GM18505 (cell line): Measurements from ENCODE around the gene CARD10.
"Not testable (repeated sequence)": the region's sequence is repeated elsewhere in the genome, so short reads cannot be mapped to it uniquely, and the experiment has no call there.

Source experiments
- ATAC-seq: cut with Tn5 transposase; IDR thresholded peaks from one replicate; pipeline ENCODE4 v1.9.1; 2021; ENCODE audit not compliant: unreplicated experiment
- POLR2A ChIP-seq: IDR thresholded peaks from 4 replicates; pipeline ENCODE4 v1.6.1; 2011; ENCODE audit warnings: borderline replicate concordance; ENCODE audit not compliant: insufficient read depth, insufficient read length; ENCODE audit errors: extremely low read depth

The CARD10 gene

DNA sequence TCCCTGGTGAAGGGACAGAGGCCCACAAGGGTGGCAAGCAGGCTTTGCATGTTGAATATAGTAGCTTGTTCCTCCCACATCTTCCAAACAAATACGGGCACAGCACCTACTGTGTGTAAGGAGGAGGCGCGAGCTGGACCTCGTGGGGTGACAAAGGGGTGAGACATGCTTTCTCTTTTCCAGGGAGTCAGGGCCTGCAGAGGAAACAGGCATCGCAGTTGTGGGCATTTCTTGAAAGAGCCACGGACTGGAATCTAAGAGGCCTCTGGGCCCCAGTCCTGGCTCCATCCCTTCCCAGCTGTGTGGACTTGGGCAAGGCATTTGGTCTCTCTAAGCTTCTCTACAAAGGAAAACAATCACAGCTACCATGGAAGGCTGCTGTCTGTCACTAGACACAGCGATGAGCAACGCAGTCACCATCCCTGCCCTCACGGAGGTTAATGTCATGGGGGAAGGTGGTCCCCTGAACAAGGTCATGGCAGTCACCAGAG, 28.1 kb upstream of the CARD10 start:
- ATAC-seq = no peak
- no peak for TF ChIP-seq POLR2A

DNA sequence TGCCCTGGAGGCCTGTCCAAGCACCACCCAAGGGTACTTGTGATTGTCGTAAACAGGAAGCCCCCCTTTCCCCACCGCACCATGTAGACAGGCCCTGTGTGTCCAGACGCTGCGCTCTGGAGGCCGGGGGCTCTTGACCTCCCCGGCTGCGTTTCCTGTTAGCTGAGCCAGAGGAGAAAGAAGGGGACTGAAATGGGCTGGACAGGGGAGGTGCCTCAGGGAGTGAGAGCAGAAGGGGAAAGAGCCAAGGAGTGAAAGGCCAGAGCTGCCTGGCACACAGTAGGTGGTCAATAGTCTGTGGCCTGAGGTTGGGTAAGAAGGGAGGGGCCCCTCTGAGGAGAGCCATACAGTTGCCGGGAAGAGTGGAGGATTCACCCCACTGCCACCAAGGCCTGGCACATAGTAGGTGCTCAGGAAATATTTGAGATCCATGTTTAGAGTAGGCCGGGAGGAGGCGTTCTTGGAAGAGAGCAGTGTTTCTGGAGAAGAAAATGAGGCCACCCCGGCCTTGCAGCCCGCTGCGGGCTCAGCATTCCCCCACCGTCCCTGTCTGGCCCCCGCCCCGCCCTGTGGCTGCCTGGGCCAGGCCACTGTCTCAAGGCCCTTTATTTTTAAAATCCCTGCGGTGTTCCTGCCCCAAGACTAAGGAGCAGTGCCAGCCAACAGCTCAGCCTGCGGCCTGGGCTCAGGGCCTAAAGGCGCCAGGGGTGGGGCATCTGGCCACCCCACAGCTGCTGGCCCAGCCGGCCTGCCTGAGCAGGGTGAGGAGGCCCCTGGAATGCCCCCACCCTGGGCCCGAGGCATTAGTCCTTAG, 27.4 kb upstream of the CARD10 start:
- no peak for ATAC-seq

DNA sequence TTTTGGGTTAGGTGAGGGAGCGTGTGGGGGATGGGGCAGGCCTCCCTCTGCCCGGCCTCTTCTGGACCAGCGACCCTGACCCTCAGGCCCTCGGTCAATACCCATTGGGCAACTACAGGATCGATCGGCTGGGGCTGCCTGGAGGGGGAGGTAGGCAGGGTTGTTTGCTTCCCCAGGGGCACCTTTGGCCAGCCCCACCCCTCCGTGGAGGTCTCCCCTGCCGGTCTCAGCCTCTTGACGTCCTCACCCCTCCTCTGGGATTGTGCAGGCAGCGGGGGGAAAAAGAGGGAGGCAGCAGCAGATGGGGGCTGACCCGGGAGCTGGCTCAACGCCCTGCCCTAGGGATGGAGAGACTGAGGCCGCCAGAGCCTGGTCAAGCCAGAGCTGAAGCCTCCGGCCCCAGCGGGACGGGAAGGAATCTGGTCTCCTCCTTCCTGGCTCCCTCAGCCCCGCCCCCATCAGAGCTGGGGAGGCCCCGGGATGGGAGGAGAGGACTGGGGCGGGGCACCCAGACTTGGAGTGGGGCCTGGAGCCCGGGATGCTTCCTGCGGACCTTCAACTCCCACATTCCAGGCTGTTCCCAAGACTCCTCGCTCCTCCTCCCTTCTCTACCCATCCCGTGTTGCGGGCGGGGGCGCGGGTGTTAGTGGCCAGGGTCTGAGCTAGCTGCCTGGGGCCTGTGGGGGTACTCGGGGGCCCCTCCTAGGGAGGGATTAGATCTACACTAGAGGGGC, 26.7 kb upstream of the CARD10 start:
- TF ChIP-seq POLR2A = no peak
- ATAC-seq = no peak

More for the DNA sequence above, 27.4 kb upstream of the CARD10 start:
- no peak for TF ChIP-seq POLR2A

DNA sequence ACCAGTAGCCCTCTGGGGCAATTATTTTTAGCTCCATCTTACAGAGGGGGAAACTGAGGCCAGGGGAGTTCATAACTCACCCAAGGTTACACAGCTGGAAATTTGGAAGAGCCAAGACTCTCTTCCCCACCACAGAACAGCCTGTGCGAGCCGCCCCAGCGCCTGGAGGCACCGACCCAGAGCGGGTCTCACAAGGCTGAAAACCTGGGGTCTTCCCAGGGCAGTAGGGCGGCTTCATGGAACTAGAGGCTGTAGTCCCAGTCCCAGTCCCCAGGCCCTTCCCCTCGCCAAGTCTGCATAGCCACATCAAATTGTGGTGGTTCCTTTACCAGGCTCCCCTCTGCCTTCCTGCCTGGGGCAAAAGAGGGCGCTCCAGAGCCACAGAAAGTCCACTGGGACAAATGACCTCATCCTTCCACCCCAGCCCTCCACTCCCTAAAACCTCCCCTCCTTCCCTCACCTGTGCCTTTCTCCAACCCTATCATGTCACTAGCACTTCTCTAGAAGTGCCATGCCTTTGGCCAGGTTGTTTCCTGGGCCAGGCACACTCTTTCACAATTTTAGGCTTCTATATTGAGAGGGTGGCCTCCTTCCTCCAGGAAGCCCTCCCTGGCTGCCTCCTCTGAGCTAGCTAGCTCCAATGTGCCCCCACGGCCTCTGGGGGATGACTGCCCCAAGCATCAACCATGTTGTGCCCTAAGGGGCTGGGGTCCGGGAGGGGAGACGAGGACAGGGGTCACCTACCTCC, 25.9 kb upstream of the CARD10 start:
- ATAC-seq = no peak

DNA sequence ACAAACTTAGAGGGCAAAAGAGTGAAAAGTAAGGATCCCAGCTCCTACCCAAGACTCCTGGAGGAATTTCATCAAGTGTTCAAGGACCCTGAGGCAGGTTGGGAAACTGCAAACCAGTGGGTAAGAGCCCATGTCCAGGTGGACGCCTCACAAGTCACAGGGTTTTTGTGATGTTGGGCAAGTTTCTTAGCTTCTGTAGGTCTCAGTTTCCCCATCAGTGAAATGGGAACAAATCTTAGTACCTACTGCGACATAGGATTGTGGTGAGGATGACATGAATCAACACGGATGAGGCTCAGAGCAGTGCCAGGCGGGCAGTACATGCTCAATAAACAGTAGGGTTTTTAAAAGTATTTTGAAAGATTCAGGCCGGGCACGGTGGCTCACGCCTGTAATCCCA, 23.7 kb upstream of the CARD10 start:
- no peak for TF ChIP-seq POLR2A
- no peak for ATAC-seq

More for the DNA sequence above, 25.9 kb upstream of the CARD10 start:
- TF ChIP-seq POLR2A = no peak

DNA sequence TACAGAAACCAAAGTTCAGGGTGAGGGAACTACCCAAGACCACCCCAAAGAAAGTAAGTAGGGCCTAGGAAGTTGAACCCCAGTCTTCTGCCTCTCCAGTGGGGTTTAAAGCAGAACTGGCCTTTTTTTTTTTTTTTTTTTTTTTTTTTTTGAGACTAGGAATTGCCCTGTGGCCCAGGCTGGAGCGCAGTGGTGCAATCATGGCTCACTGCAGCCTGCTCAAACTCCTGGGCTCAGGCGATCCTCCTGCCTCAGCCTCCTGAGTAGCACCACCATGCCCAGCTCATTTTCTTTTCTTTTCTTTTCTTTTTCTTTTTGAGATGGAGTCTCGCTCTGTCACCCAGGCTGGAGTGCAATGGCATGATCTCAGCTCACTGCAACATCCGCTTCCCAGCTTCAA, 23.2 kb upstream of the CARD10 start:
- not testable (repeated sequence) for ATAC-seq

DNA sequence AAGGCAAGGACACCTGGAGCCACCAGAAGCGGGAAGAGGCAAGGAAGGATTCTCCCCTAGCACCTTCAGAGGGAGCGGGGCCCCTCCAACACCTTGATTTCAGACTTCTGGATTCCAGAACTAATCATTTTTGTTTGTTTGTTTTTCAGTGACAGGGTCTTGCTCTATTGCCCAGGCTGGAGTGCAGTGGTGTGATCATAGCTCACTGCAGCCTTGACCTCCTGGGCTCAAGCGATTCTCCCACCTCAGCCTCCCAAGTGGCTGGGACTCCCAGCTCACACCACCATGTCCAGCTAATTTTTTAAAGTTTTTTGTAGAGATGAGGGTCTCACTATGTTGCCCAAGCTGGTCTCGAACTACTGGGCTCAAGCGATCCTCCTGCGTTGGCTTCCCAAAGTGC, 20.6 kb upstream of the CARD10 start:
- not testable (repeated sequence) for ATAC-seq

DNA sequence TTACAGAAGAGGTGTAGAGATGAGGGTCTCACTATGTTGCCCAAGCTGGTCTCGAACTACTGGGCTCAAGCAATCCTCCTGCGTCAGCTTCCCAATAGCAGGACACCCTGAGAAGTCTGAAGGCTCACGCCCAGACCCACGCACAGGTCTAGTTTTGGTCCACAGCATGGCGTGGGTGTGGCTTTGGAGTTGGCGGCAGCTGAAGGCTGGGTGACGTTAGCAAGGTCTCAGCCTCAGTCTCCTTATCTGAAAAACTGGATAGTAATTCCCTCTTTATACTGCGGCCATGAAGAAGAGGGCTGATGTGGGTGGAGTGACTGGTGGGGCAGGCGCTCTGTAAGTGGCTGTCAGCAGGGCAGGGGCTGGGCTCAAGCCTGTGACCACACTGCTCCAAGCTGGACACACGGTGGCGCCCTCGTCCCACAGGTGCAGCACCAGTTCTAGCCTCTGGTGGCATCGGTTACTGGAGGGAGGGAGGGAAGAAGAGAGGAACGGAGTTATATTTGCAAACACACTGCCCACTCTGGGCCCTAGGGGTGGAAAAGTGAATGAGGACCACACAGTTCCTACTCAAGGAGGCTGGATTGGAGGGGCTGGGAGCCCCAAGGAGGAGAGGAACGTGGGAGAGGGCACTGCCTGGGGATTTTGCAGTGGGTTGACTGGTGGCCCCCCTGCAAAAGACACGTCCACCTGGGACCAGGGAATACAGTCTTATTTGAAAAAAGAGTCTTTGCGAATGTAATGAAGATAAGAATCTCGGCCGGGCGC, 19.6 kb upstream of the CARD10 start:
- peak; percentile 55 for ATAC-seq
- no peak for TF ChIP-seq POLR2A

DNA sequence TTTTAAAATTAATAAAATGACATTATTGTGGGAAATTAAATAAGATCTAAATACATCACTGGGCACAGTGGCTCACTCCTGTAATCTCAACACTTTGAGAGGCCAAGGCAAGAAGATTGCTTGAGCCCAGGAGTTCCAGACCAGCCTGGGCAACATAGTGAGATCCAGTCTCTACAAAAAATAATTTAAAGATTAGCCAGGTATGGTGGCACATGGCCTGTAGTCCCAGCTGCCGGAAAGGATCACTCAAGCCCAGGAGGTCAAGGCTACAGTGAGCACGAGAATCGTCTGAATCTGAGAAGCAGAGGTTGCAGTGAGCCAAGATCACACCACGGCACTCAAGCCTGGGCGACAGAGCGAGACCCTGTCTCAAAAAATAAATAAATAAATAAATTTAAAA, 15.9 kb upstream of the CARD10 start:
- ATAC-seq = no peak

DNA sequence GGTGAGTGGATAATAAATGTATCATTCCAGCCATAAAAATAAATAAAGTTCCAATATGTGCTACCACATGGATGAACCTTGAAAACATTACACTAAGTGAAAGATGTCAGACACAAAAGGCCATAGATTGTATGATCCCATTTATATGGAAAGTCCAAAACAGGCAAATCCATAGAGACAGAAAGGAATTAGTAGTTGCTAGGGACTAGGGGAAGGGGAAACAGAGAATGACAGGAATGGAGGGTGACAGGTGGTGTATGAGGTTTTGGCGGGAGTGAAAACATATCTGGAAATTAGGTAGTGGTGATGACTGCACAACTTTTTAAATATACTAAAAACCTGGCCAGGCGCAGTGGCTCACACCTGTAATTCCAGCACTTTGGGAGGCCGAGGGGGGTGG, 15.2 kb upstream of the CARD10 start:
- TF ChIP-seq POLR2A = no peak
- ATAC-seq = no peak

More for the DNA sequence above, 15.9 kb upstream of the CARD10 start:
- no peak for TF ChIP-seq POLR2A

DNA sequence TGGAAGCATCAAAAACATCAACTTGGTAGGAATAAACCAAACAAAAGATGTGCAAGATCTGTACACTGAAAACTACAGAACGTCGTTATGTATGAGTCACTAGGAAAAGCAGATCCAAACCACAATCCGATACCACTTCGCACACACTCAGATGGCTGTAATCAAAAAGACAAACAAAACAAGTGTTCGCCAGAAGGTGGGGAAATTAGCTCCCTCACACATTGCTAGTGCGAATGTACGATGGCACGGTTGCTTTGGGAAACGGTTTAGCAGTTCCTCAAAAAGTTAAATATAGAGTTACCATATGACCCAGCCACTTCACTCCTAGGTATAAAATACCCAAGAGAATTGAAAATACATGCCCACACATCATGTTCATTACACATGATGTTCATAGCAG, 14.8 kb upstream of the CARD10 start:
- ATAC-seq = no peak
- TF ChIP-seq POLR2A = no peak

DNA sequence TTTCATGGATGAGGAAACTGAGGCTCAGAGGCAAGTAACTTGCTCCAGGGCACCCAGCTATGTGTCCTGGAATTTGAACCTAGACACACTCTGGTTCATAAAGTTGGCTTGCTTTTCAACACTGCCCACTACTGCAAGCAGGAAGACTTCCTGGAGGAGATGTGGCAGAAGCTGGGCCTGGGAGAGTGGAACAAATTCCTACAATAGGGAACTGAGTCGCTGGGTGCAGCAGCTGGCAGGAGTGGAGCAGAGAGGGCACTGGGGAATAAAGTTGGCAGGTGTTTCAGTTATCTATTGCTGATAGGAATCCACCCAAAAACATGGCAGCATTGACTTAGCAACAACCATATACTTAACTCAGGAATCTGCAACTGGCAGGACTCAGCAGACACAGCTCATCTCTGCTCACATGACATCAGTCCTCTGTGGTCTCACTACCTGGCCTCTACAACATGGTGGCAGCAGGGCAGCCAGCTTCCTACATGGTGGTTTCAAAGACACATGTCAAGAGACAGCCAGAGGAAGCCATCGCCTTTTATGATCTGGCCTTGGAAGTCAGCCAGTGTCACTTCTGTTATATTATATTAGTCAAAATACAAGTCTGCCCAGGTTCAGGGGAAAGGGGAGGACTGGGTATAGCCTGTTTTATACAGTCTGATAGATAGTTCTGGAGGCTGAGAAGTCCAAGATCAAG, 10.6 kb upstream of the CARD10 start:
- ATAC-seq = no peak
- TF ChIP-seq POLR2A = no peak

DNA sequence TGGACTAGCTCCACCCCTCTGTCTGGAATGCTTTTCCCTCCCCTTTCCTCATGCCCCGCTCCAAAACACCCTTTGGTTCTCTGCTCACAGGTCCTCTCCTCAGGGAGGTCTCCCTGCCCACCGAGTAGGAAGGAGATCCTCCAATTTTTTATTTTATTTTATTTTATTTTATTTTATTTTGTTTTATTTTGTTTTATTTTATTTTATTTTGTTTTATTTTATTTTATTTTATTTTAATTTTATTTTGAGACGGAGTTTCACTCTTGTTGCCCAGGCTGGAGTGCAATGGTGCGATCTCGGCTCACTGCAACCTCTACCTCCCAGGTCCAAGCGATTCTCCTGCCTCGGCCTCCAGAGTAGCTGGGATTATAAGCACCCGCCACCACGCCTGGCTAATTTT, 8.7 kb upstream of the CARD10 start:
- not testable (repeated sequence) for ATAC-seq

DNA sequence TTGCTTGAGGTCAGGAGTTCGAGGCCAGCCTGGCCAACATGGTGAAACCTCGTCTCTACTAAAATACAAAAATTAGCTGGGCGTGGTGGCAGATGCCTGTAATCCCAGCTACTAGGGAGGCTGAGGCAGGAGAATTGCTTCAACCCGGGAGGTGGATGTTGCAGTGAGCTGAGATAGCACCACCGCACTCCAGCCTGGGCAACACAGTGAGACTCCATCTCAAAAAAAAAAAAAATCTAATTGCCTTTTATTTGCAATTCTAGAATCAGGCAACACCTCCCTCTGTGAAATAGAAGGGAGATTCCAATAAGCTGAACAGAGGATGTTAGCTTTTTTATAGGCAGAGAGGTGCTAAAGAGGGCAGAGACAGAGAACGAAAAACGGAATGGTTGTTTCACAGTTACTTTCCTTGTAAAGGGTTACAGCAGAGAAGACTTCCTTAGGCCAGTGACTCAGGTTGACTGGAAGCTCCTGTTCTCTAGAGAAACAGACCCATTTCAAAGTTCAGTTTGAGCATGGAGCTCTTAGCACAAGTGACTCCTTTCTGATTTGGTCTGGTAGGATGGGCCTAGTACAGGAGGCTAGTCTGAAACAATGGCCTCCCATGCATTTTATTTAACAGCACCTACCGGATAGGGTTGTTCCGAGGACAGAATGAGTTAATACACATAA, 8.0 kb upstream of the CARD10 start:
- ATAC-seq = not testable (repeated sequence)
